HG02973 (cell line): ENCODE measurements around the gene CMPK2.

ENCODE experiments used
- ATAC-seq: cut with Tn5 transposase; IDR thresholded peaks from one replicate; pipeline ENCODE4 v1.9.1; 2021; ENCODE audit warnings: moderate library complexity; ENCODE audit not compliant: unreplicated experiment

Gene CMPK2

GRCh38 chr2:6845903-6846302 lies 19.8 kb downstream of the CMPK2 start:
- no peak for ATAC-seq

- ATAC-seq: no peak
These were observed 20.4 kb downstream of the CMPK2 start for GRCh38 chr2:6845312-6845711.

GRCh38 chr2:6841537-6842287 lies 24.0 kb downstream of the CMPK2 start:
- no peak for ATAC-seq

- no peak for ATAC-seq
These were observed 26.9 kb downstream of the CMPK2 start for GRCh38 chr2:6838673-6839319.

- ATAC-seq: no peak
These were observed 30.2 kb downstream of the CMPK2 start for GRCh38 chr2:6835467-6835866.

GRCh38 chr2:6834163-6834562 lies 31.5 kb downstream of the CMPK2 start:
- no peak for ATAC-seq

- ATAC-seq: no peak
These were observed 32.5 kb downstream of the CMPK2 start for GRCh38 chr2:6833300-6833604.

- ATAC-seq: no peak
These were observed 33.0 kb downstream of the CMPK2 start for GRCh38 chr2:6832596-6833299.

- no peak for ATAC-seq
These were observed 34.5 kb downstream of the CMPK2 start for GRCh38 chr2:6831229-6831628.

GRCh38 chr2:6828299-6828584 lies 37.5 kb downstream of the CMPK2 start:
- no peak for ATAC-seq

- no peak for ATAC-seq
These were observed 38.0 kb downstream of the CMPK2 start for GRCh38 chr2:6827566-6828298.

- peak; percentile 96 for ATAC-seq
These were observed 39.4 kb downstream of the CMPK2 start for GRCh38 chr2:6826081-6826913.

GRCh38 chr2:6824962-6825361 lies 40.7 kb downstream of the CMPK2 start:
- ATAC-seq: no peak

- ATAC-seq: no peak
These were observed 42.6 kb downstream of the CMPK2 start for GRCh38 chr2:6823111-6823510.

GRCh38 chr2:6822406-6822805 lies 43.3 kb downstream of the CMPK2 start:
- ATAC-seq: no peak

GRCh38 chr2:6820903-6821584 lies 44.7 kb downstream of the CMPK2 start:
- no peak for ATAC-seq

- no peak for ATAC-seq
These were observed 45.5 kb downstream of the CMPK2 start for GRCh38 chr2:6820236-6820635.

- ATAC-seq: no peak
These were observed 46.0 kb downstream of the CMPK2 start for GRCh38 chr2:6819668-6820067.

GRCh38 chr2:6818012-6818411 lies 47.7 kb downstream of the CMPK2 start:
- no peak for ATAC-seq

GRCh38 chr2:6814869-6815268 lies 50.8 kb downstream of the CMPK2 start:
- no peak for ATAC-seq
